Measurements from ENCODE around the gene SPATA16. TPM values are rescaled to one million over a fixed set of nuclear protein-coding genes. Genes with fewer than 3 reads are reported as not detected.

SPATA16 gene
- total RNA-seq, 1 donor from 2014 or later, result not detected

DNA sequence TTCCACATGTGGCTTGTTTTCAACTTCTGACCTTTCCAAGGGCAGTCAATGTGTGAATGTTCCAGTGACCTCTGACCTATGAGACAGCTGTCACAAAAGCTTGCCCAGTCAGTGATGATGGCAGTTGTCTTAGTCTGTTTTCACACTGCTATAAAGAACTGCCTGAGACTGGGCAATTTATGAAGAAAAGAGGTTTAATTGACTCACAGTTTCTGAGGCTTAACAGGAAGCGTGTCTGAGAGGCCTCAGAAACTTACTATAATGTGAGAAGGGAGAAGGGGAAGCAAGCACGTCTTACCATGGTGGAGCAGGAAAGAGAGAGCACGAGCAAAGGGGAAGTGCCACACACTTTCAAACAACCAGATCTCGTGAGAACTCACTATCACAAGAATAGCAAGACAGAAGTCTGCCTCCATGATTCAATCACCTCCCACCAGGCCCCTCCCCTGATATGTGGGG, 294.9 kb downstream of the SPATA16 start:
- DNase-seq (ENCODE audit: low spot score), result no peak

GRCh38 chr3:172844428-172844827, 296.6 kb downstream of the SPATA16 start:
- DNase-seq (ENCODE audit: low spot score), result no peak

DNA sequence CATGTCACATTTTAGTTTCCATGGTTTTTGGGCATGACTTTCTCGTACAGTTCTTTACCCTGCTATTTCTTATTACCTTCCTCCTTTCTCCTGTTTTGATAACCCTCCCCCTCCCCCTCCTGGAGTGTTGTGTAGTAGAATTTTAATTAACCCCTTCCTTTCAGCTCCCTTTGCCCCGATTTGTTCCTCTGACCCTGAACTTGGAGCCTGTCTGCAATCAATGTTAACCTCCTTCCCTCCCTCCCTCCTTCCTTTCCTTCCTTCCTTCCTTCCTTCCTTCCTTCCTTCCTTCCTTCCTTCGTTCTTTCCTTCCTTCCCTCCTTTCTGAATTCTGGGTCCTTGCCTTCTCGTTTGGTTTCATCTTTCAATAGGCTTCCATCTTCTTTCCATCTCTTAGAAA, 300.1 kb downstream of the SPATA16 start:
- no peak for DNase-seq (ENCODE audit: low spot score)

DNA sequence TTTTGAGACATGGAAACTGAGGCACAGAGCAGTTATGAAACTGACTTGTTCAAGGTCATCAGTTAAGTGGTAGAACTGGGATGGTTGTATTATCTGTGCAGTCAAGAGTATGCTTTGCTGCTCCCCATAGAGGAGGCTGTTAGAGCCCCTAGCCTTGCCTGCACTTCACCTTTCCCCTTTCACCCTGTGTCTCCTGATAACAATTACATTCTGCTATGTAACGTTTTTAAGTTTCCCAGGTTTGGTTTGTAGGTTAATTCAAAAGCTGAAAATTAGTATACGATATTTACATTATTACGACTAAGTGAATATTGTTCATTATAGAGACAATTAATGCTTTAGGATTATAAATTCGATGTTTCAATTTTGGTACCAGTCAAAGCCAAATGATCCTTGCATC, 300.6 kb downstream of the SPATA16 start:
- no peak for DNase-seq (ENCODE audit: low spot score)

DNA sequence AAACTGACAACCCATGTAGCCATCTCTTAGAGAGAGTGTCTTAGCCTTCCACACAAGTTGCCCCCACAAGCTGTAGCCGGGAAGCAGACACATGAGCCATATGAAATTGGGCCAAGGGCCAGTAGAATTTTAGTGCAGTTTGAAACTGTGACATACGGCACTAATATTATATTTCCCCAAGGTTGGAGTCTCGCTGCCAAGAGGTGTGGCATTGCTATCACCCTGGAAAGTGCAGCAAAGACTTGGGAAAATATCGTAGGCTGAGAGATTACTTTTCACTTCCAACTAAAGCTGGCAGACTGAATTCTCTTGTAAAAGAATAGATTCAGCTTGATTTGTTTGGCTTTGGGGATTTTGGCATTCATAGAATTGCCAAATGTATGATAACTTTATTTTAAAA, 301.4 kb downstream of the SPATA16 start:
- DNase-seq (ENCODE audit: low spot score), result no peak

Data from mesenteric fat pad (tissue), 1 donor.